AG10803 (cell line): ENCODE results near the gene CDH4.
A peak's percentile ranks its signal among the peaks of the same experiment; 100 is the strongest.

Experiments used
- DNase-seq: peaks from one replicate; pipeline ENCODE4 v3.0.0; 2010; ENCODE audit warnings: low read depth
- H3K4me3 ChIP-seq: 2 replicates; pipeline ENCODE4 v1.5.1; 2011; ENCODE audit warnings: mild to moderate bottlenecking, low read length, control low read depth
- TF ChIP-seq, protein P1 (sequence below): conservative IDR thresholded peaks from 2 replicates; pipeline ENCODE4 v1.5.1; 2011; ENCODE audit warnings: mild to moderate bottlenecking, low read length, control low read depth, inconsistent platforms

CDH4 gene

GRCh38 chr20:61803915-61804751, 552.1 kb downstream of the CDH4 start:
- H3K4me3 ChIP-seq, result peak overlapping the region; percentile 26
- DNase-seq, result peak; percentile 48
- TF ChIP-seq, protein P1, sequence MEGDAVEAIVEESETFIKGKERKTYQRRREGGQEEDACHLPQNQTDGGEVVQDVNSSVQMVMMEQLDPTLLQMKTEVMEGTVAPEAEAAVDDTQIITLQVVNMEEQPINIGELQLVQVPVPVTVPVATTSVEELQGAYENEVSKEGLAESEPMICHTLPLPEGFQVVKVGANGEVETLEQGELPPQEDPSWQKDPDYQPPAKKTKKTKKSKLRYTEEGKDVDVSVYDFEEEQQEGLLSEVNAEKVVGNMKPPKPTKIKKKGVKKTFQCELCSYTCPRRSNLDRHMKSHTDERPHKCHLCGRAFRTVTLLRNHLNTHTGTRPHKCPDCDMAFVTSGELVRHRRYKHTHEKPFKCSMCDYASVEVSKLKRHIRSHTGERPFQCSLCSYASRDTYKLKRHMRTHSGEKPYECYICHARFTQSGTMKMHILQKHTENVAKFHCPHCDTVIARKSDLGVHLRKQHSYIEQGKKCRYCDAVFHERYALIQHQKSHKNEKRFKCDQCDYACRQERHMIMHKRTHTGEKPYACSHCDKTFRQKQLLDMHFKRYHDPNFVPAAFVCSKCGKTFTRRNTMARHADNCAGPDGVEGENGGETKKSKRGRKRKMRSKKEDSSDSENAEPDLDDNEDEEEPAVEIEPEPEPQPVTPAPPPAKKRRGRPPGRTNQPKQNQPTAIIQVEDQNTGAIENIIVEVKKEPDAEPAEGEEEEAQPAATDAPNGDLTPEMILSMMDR, result no peak

- peak; percentile 37 for DNase-seq
- no peak overlapping the region for H3K4me3 ChIP-seq
- TF ChIP-seq, protein P1, result no peak
Observed at GRCh38 chr20:61804752-61805295, 552.8 kb downstream of the CDH4 start.

- DNase-seq, result no peak
- H3K4me3 ChIP-seq, result no peak overlapping the region
- TF ChIP-seq, protein P1, result no peak
Observed at GRCh38 chr20:61805365-61805764, 553.3 kb downstream of the CDH4 start.

GRCh38 chr20:61805781-61806180, 553.7 kb downstream of the CDH4 start:
- TF ChIP-seq, protein P1, result no peak
- no peak overlapping the region for H3K4me3 ChIP-seq
- DNase-seq, result no peak

GRCh38 chr20:61806314-61806713, 554.3 kb downstream of the CDH4 start:
- no peak for DNase-seq
- no peak overlapping the region for H3K4me3 ChIP-seq
- TF ChIP-seq, protein P1, result no peak

DNA sequence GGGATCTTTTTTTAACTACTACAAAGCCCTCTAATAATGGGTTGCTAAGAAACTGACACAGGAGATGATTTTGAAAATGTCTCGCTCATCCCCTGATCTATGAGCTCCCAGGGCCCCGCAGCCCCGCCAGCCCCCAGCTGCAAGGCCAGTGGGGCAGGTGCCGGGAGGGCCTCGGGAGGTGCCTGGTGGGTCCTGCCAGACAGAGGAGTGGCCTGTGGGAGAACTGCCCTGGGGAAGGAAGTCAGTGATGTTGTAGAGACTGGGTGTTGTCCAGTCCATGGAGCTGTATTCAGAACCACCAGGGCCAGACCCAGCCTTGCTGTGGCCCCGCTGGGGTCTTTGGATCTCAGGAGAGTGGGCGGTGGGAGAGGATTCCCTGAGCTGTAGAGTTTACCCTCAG, 554.9 kb downstream of the CDH4 start:
- no peak overlapping the region for H3K4me3 ChIP-seq
- TF ChIP-seq, protein P1, result no peak
- no peak for DNase-seq

DNA sequence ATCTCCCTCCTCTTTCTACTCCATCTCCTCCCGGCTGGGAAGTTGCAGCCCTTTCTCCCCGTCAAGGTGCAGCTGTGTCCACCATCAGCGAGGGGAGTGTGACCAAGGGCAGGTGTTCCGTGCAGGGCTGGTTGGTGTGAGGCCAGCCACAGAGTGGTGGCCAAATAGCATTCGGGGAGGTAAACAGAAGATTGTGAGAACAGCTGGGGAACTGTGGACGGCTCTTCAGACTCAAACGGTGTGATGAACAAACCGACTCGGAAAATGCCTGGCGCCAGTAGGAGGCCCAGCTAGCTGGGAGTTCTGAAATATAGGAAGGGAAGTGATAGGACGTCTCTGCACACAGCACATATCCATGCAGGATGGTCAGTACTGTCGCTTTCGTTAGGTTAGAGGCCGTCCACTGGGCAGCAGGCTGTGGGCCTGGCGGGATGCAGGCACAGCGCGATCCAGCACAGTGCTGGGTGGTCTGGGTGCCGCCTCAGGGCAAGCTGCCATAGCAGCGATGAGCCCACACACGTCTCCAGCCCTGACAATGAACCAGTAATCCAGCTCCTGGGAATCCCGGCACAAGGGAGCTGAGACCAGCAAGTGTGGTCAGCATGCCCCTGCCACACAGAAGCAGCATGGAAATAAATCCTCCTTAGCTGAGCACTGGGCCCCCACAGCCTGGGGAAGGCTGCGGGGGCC, 555.6 kb downstream of the CDH4 start:
- DNase-seq, result no peak
- TF ChIP-seq, protein P1, result no peak
- H3K4me3 ChIP-seq, result no peak overlapping the region
